ENCODE results near the gene AAK1.
"Not testable (repeated sequence)": the region's sequence is repeated elsewhere in the genome, so short reads cannot be mapped to it uniquely, and the experiment has no call there.

The AAK1 gene

GRCh38 chr2:69439499-69439898 lies 204.0 kb downstream of the AAK1 start:
- DNase-seq, result not testable (repeated sequence)

- no peak for DNase-seq
These were observed 205.0 kb downstream of the AAK1 start for GRCh38 chr2:69438580-69438979.

DNA sequence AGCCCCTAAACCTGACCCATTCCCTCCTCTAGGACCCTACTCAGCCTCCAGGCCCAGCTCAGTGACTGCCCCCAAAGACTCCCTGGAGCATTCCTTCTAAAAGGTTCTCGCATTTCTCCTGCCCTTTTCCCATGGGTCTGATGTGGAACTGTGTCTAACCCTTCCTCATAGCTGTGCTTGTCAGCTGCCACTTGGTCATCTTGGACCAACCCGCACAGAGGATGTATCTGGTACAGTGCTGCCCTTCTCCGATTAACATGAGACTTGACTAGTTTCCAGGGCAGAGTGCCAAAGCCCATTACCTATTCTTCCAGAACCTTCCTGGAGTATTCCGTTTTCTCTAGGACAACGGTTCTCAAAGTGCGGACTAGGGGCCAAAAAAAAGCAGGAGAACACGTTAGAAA lies 205.8 kb downstream of the AAK1 start:
- DNase-seq, result peak in 3 of 4 experiments; percentile 66 to 78 (median 69)

DNA sequence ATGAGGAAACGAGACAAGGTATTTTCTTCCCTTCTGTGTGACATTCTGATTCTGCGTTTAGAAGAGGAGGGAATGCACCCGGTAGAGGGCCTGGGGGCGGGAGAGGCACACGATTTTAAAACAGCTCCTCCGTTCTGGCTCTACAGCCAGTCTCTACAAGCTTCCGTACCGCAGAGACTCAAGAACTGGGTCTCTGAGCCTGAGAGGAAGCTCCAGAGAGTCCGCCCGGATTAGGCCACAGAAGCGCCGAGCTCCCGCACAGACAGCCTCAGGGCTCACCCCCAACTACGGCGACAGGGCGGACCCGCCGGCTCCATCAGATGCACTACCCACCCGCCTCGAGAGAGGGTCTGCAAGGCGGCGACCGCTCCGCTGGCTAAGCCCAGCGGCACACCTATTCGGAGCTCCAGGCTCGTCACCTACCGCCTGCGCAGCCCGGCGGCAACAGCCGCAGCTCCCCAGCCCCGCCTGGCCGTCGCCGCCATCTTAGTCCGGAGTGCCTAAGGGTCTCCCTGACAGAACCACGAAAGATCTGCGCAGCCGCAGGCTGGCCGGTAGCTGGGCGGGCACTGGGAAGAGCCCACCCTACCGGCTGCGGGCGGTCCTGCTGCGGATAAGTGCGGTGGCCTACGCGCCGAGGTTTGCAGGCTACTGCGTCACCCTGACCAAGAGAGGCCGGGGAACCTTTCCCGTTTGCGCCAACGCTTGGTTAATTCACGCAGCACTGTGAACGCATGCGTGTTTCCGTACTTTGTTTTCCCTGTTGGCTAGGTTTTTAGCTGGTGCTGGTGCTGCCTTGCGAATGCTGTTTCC lies 206.4 kb downstream of the AAK1 start, which contains the start of gene NFU1:
NFU1 (minus strand) TSS at position 498 of the 813 bp plus-strand sequence; CDS start at position 485, 13 bp downstream.
- DNase-seq, result peak; percentile 96 to 98 (median 97)

DNA sequence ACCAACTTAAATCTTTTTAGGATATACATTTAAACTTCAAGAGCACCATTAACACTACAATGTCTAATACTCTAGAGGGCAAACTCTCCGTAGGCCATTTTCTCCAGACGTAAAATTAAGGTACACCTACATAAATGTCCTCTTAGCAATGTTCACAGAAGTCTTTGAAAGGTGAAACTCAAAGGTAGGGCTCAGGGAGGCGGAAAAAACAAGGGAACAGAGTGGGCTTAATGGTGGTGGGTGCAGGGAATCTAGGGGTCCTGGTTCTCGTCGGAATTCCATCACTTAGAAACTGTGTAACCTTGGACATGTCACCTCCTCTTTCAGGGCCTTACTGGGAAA lies 207.0 kb downstream of the AAK1 start:
- peak in 1 of 4 experiments; percentile 12 for DNase-seq

- no peak for DNase-seq
These were observed 208.8 kb downstream of the AAK1 start for GRCh38 chr2:69434753-69435152.

DNA sequence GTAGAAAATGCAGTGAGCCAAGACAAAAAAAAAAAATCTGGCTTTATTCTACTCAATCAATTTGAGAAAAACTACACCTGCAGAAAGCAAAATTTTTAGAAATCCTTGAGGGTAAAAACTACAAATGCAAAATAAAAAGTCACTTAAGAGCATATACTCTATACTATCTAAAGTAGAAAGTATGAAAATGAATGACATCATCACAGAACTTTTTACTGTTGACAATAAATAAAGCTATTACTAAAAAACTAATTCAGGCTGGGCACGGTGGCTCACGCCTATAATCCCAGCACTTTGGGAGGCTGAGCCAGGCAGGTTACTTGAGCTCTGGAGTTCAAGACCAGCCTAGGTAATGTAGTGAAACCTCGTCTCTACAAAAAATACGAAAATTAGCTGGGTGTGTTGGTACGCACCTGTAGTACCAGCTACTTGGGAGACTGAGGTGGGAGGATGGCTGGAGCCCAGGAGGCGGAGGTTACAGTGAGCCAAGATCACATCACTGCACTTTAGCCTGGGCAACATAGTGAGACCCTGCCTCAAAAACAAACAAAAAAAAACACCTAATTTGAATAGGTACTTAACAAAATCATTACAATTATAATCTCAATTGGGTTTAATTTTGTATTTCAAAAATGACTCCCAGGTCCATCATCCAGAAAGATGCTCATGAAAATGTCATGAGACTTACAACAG lies 213.9 kb downstream of the AAK1 start:
- DNase-seq, result no peak

DNA sequence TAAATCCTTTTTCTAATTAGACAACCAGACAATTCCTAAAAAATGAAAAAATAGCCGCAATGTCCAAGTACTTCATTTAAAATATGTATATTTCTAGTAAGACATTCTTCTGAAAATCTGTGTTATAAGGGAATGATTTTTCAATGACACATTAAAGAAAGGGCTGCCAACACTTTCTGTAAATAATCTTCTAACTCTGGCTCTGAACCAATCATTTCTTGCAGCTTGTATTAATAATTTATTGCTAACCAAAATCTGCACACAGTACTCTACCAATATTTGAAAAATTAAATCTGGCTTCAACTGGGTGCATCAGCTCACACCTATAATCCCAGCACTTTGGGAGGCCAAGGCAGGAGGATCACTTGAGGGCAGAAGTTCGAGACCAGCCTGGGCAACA lies 214.6 kb downstream of the AAK1 start:
- no peak for DNase-seq

DNA sequence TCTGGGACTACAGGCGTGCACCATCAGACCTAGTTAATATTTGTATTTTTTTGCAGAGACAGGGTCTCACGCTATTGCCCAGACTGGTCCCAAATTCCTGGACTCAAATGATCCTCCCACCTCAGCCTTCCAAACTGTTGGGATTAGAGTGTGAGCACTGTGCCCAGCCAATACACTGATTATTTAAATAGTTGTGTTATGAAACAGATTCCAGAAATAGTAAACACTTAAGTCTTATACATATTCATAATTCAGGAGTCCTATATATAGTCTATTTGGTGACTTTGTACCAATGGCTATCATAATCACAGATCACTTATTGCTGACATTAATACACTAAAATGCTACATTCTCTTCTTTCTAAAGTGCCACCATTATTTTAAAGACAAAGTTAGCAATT lies 219.1 kb downstream of the AAK1 start:
- no peak for DNase-seq

GRCh38 chr2:69422198-69422597 lies 221.3 kb downstream of the AAK1 start:
- no peak for DNase-seq

DNA sequence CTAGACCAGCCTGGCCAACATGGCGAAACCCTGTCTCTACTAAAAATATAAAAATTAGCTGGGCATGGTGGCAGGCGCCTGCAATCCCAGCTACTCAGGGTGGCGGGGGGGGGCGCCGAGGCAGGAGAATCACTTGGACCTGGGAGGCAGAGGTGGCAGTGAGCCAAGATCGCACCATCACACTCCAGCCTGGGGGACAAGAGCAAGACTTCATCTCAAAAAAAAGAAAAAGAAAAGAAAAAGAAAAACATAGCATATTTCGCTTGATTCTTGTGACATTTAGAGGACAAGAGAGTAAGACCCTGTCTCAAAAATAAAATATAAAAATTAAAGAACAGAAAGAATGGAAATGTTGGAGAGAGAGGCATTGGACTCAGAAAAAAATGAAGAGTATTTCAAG lies 224.4 kb downstream of the AAK1 start:
- not testable (repeated sequence) for DNase-seq

DNA sequence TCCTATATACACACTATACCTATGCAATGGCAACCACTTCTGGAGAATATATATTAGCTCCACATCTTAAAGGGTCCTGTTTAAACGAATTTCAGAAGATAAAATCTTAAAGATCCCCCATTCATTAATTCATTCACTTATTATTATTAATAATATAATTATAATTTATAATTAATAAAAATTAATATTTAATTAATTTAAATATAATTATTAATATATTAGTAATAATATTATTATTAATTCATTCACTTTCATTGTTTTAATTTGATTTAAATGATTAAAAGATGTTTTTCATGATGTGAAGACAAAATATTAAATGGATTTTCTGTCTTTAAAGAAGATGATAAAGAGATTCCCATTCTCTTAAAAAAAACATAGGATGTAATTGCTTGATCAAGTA lies 227.4 kb downstream of the AAK1 start:
- no peak for DNase-seq

All from suppressor macrophage (primary cell).